Stomach (tissue), 9 donors: ENCODE results near the gene WASF2. TPM values are rescaled to one million over a fixed set of nuclear protein-coding genes. Genes with fewer than 3 reads are reported as not detected.

ENCODE experiments used
- DNase-seq, 2 donors: peaks; one replicate each; pipeline versions ENCODE4 v3.0.0 to v3.0.0-alpha.2; 2013 to 2019
- H3K27ac ChIP-seq, 5 donors: fragments of 200-600 bp in 4 of 5; sonication (generic) in 4 of 5; one replicate each; pipeline ENCODE4 v1.5.1; 2013 to 2019; ENCODE audit warnings: mild to moderate bottlenecking in 1 of 5, moderate library complexity in 1 of 5
- H3K27me3 ChIP-seq, 3 donors: fragments of 200-600 bp; sonication (generic); one replicate each; pipeline ENCODE4 v1.5.1; 2017 to 2019; ENCODE audit warnings: mixed run types in 1 of 3
- H3K36me3 ChIP-seq, 4 donors: fragments of 200-600 bp; sonication (generic); 1 replicate in 3 of 4; 2 replicates in 1 of 4; pipeline ENCODE4 v1.5.1; 2016 to 2019
- H3K4me1 ChIP-seq, 4 donors: fragments of 200-600 bp; sonication (generic); one replicate each; pipeline ENCODE4 v1.5.1; 2016 to 2019
- H3K4me3 ChIP-seq, 4 donors: fragments of 200-600 bp; sonication (generic) in 3 of 4; one replicate each; pipeline ENCODE4 v1.5.1; 2016 to 2019; ENCODE audit warnings: mild to moderate bottlenecking in 1 of 4
- H3K9me3 ChIP-seq, 4 donors: fragments of 200-600 bp; sonication (generic); one replicate each; pipeline ENCODE4 v1.5.1; 2016 to 2019
- CTCF ChIP-seq, 7 experiments: fragments of 450-650 bp in 4 of 7; fragments of 200-600 bp in 3 of 7; sonication (generic) in 3 of 7; IDR thresholded peaks; one replicate each; pipeline ENCODE4 v1.5.1; 2016 to 2019; ENCODE audit warnings: antibody characterized with exemption in 7 of 7, control low read depth in 2 of 7, mild to moderate bottlenecking in 1 of 7
- EP300 ChIP-seq: sonication (generic); formaldehyde crosslinking; IDR thresholded peaks from one replicate; pipeline ENCODE4 v1.6.1; 2017; ENCODE audit warnings: antibody characterized with exemption
- POLR2A ChIP-seq, 4 donors: fragments of 450-650 bp; IDR thresholded peaks; one replicate each; pipeline ENCODE4 v1.6.1; 2016; ENCODE audit warnings: antibody characterized with exemption in 4 of 4, control low read depth in 2 of 4, mild to moderate bottlenecking in 1 of 4, moderate library complexity in 1 of 4
- POLR2AphosphoS5 ChIP-seq, 3 donors: sonication (generic); formaldehyde crosslinking; IDR thresholded peaks; one replicate each; pipeline ENCODE4 v1.6.1; 2016; ENCODE audit warnings: antibody characterized with exemption in 3 of 3
- WGBS, 5 donors: extraction: QIAGEN DNeasy Blood & Tissue Kit in 3 of 5; methylation state at CpG; one replicate each; pipeline versions ENCODE4 v1.1.5 to v1.1.7; 2013 to 2018; 5-methylcytosine and 5-hydroxymethylcytosine counted together
- intact Hi-C: fragments of 100-400 bp; cut with DNase I; formaldehyde crosslinking; loops from one replicate; pipeline ENCODE4 v1.15.1; 2023; ENCODE audit warnings: low total_unique reads
- polyA plus RNA-seq, 3 donors: library from polyadenylated mRNA; stranded (reverse); fragments of 200-250 nt; gene quantifications; one replicate each; pipeline ENCODE4 v1.2.3, GENCODE V29; 2013
- total RNA-seq, 5 donors: library from RNA; depleted of rRNA; stranded (reverse); fragments of >200 nt; gene quantifications; one replicate each; pipeline versions ENCODE4 v1.1.0 to v1.2.3, GENCODE V29; 2014 to 2016
- donor health status: healthy with polysubstance abuse.
- donor health status: Bipolar disorder and iron deficiency.
- donor health status: healthy.

WASF2 gene
- total and polyA plus RNA-seq, 8 donors = 24.7 to 82.1 (median 54.7) TPM

DNA sequence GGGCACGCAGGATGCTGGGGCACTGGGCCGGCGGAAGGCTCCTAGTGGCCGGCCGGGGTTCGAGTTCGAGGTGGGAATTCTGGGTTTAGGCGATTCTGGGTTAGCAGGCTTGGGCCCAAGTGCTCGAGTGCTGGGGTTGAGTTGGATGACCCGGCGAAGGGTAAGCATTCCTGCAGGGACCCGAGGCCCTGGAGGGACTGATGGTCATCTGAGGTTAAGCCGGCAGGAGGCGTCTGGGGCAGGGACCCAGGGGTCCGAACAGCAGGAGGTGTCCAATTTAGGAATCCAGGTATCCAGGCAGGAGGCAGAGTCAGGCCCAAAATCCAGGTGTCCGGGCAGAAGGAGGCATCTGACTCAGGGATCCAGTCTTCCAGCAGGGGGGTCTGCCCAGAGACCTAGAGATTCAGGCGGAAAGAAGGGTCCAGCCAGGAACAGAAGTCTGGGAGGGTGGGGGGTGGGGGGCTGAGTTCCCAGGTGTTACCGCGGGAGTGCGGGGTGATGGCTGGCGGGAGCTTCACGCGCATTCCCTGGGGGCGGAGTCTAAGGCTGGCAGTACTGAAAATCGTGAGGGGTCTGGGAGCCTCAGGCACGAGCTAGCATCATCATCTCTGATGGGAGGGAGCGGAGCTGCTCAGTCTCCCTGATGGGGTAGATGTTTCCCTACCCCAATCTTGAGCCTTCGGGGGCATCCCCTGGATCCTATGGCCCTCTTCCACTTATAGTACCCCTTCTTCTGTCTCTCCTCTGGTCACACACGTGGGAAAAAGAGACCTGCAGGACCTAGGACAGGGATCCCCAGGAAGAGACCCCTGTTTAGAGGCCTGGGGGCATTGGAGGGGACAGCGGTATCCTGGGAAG lies 97.0 kb downstream of the WASF2 start:
- WGBS, 5 donors = 36 to 55% (median 39%) methylated on average over 18 to 30 of the region's 30 CpGs
- TF ChIP-seq CTCF (IDR thresholded peaks at IDR 0.05) (no peak), POLR2A (IDR thresholded peaks at IDR 0.05) (no peak), POLR2AphosphoS5 (IDR thresholded peaks at IDR 0.05) (no peak), EP300 (no peak)
- peak overlapping the region; percentile 28 to 83 (median 67) for H3K27ac ChIP-seq
- no peaks in the 10 kb centered on the region for H3K9me3 ChIP-seq
- intact Hi-C loops = loop anchor here (5.0 kb wide), 2 partner anchors 36 to 91 kb away; no protein-coding TSS in a partner anchor
- peak in 1 of 2 donors; percentile 41 for DNase-seq
- peak overlapping the region; percentile 44 to 58 (median 50) for H3K4me3 ChIP-seq
- H3K4me1 ChIP-seq = peaks cover 22 to 39% (median 25%) of the 10 kb centered on the region in 4 donors
- H3K36me3 ChIP-seq = no peaks in the 10 kb centered on the region
- H3K27me3 ChIP-seq = peaks cover 0 to 6% (median 0%) of the 10 kb centered on the region in 3 donors

DNA sequence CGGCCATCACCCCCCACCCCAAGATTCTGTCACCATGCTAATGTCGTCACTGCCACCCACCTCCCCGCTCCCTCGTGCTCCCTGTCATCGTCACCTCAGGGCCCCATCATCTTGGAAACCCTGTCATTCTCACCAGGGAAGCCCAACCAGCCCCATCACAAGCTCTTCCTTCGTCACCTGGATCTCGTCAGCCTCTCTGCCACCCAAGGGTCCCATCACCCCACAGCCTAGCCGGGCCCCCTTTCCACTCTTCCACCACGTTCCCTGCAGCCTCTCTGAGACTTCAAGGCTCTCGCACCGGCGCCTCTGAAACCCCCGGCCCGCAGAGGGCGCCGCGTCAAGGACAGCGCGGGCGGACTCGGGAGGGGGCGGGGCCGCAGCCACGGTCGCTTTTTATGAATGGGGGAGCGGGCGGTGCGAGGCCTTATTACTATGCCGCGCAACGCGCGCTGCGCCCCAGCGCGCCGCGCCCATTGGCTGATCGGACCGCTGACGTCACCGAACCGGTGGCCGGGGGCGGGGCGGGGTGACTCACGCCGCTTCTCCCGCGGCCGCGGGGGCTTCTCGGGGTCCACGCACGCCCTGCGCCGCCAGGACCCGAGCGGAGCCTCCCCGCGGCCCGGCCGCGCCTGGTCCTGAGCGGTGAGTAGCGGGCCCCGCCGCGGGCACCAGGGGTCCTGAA lies 97.7 kb downstream of the WASF2 start, which contains the start of gene GPR3:
Gene GPR3, plus strand, starts transcription at position 527 of the 682 bp plus-strand sequence. CDS start 1,177 bp downstream, outside the sequence.
- peak within 1 kb of the TSS; percentile 28 to 83 (median 67) for H3K27ac ChIP-seq
- 1 to 4% (median 2%) methylated on average over 17 to 69 of the region's 69 CpGs for WGBS, 5 donors

DNA sequence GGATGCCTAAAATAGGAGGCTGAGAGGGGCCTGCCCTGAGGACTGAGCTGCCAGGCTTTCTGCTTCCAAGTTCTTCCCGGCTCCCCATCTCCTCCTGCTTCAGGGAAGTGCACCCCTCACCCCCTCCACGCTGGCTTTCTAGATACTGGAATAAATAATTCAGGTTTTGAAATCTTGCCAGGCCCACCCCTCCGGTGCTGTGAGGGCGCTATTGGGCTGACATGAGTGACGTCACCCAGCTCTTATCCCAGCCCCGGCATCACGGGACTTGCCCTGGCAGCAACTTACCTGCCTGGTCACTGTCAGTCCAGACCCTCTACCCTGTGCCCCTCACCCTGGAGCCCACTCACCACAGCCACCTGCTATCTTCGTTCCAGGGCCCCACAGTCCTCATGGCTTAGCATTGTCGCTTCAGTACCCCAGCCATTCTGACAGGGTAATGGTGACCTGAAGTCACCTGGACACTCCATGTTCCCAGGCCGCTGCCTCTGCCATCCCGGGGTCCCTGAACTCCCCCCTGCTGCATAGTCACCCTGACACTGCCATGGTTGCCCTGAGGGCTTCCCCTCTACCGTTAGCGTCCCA lies 98.4 kb downstream of the WASF2 start:
- Histone ChIP-seq H3K4me1 (peaks cover 22 to 35% (median 25%) of the 10 kb centered on the region in 4 donors), H3K4me3 (peak overlapping the region; percentile 44 to 58 (median 50)), H3K9me3 (no peaks in the 10 kb centered on the region), H3K27me3 (peaks cover 0 to 6% (median 0%) of the 10 kb centered on the region in 3 donors), H3K27ac (peak overlapping the region in 4 of 5 donors; percentile 30 to 83 (median 68)), H3K36me3 (no peaks in the 10 kb centered on the region)
- TF ChIP-seq EP300 (no peak), CTCF (IDR thresholded peaks at IDR 0.05) (no peak), POLR2AphosphoS5 (IDR thresholded peaks at IDR 0.05) (no peak), POLR2A (IDR thresholded peaks at IDR 0.05) (no peak)
- intact Hi-C loops = loop anchor here (5.0 kb wide), 2 partner anchors 34 to 89 kb away; no protein-coding TSS in a partner anchor
- DNase-seq = peak; percentile 46 to 85
- 5 to 11% (median 6%) methylated on average over 13 of the region's 13 CpGs for WGBS, 5 donors

More for the DNA sequence above, 97.7 kb downstream of the WASF2 start, which contains the start of gene GPR3:
- peak; percentile 92 to 96 for DNase-seq
- H3K4me1 ChIP-seq = peaks cover 22 to 39% (median 25%) of the 10 kb centered on the region in 4 donors
- H3K36me3 ChIP-seq = no peaks in the 10 kb centered on the region
- peaks cover 0 to 6% (median 0%) of the 10 kb centered on the region in 3 donors for H3K27me3 ChIP-seq
- H3K4me3 ChIP-seq = peak within 1 kb of the TSS; percentile 44 to 58 (median 50)
- H3K9me3 ChIP-seq = no peaks in the 10 kb centered on the region
- intact Hi-C loops = loop anchor here (5.0 kb wide), 2 partner anchors 35 to 90 kb away; no protein-coding TSS in a partner anchor
- TF ChIP-seq POLR2AphosphoS5 (IDR thresholded peaks at IDR 0.05) (peak; percentile 29 to 56 (median 33)), EP300 (no peak), CTCF (IDR thresholded peaks at IDR 0.05) (peak in 5 of 7 experiments; percentile 13 to 53 (median 33)), POLR2A (IDR thresholded peaks at IDR 0.05) (no peak)
